Activated CD8-positive, alpha-beta memory T cell treated with anti-CD3 and anti-CD28 coated beads for 36 hours (primary cell): ENCODE measurements around the gene MS4A6A. TPM values are rescaled to one million over a fixed set of nuclear protein-coding genes. Genes with fewer than 3 reads are reported as not detected.
"Not testable (repeated sequence)": the region's sequence is repeated elsewhere in the genome, so short reads cannot be mapped to it uniquely, and the experiment has no call there.

ENCODE experiments used
- CTCF ChIA-PET: fragments of 350-600 bp; sonication (Branson Sonifier 250); formaldehyde crosslinking; loops from one replicate; lab custom pipeline; 2021; ENCODE audit warnings: antibody characterized with exemption; lab: Charles Lee
- POLR2A ChIA-PET: fragments of 350-600 bp; sonication (Branson Sonifier 250); formaldehyde crosslinking; loops from one replicate; lab custom pipeline; 2021; ENCODE audit warnings: antibody characterized with exemption; lab: Charles Lee
- total RNA-seq, 2 experiments: library from RNA; stranded (reverse); gene quantifications; one replicate each; pipeline ENCODE4 v1.2.3, GENCODE V29; 2021

Gene MS4A6A
- total RNA-seq: not detected

DNA sequence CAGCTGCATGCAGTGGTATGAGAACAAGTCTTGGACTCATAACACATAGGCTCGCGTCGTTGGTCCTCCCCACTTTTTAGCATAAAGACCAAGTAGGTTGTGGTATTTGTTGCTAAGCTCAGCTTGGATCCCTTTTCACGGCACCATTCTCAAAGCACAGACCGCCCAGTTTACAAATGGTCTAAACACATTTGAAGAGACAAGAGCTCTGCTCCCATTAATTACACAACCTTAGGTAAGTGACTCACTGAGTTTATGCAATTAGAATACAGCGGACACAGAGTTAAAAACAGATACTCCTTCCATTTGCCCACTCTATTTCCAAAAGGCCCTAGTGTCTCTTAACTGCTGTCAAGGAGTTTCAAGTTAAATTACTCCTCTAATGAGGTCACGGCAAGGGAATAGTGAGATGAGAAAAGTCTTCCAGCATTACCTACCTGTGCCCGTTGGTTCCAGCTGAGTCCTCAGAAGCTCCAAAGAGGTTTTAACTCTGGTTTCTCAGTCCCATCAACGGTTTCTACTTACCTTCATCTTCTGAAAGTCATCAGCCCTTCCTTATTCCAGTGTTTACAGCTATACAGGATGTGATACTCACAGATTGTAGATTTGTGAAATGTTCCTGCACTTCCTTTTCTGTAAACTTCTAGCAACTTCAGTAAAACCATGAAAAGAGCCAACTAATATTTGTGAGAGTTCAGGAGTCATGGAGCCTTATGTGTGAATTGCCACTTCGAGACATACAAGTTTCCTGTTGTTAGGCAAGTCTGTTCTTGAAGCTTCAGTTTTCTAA, at the start of gene MS4A6A:
Gene MS4A6A, minus strand, starts transcription at position 543 of the 790 bp plus-strand sequence. CDS start 1,356 bp downstream, outside the sequence.
- POLR2A ChIA-PET: no interaction called here
- CTCF ChIA-PET: interaction anchor here (0.6 kb wide), 1 partner anchor 413 kb away, joined by 3 read pairs; no protein-coding TSS in a partner anchor

DNA sequence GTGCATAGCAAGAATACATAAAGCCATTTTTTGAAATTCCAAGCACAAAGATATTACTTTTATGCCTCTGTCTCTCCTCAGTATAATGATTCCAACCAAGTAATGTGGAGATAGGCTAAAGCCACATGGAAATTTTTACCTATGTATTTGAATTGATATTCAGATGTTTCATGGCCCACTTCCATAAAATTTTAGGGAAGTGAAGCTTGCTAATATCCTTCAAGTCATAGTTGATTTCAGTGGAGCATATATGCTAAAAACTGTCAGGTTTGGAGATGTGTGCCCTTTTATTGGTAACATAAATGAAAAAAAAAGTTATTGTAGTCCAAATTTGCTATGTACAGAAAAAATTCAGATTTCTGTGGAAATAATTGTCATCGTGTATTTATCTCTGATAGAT, 47.8 kb upstream of the MS4A6A start:
- CTCF ChIA-PET: no interaction called here
- POLR2A ChIA-PET: no interaction called here

DNA sequence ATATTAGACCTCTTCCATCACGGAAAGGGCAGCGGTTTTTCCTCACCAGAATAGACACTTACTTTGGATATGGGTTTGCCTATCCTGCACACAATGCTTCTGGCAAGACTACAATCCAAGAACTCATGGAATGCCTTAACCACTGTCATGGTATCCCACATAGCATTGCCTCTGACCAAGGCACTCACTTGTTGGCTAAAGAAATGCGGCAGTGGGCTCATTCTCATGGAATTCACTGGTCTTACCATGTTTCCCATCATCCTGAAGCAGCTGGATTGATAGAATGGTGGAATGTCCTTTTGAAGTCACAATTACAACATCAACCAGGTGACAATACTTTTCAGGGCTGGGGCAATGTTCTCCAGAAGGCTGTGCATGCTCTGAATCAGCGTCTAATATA, 39.3 kb upstream of the MS4A6A start:
- POLR2A ChIA-PET: no interaction called here
- CTCF ChIA-PET: no interaction called here

- CTCF ChIA-PET: no interaction called here
- POLR2A ChIA-PET: no interaction called here
Observed at GRCh38 chr11:60221692-60222091, 38.8 kb upstream of the MS4A6A start.

DNA sequence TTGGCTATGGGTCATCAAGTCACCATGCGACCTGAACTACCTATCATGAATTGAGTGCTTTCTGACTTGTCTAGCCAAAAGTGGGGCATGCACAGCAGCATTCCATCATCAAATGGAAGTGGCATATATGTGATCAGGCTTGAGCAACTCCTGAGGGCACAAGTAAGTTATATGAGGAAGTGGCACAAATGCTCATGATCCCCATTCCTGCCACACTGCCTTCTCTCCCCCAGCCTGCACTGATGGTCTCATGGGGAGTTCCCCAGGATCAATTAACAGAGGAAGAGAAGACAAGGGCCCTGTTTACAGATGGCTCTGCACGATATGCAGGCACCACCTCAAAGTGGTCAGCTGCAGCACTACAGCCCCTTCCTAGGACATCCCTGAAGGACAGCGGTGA, 38.3 kb upstream of the MS4A6A start:
- CTCF ChIA-PET: no interaction called here
- POLR2A ChIA-PET: no interaction called here

GRCh38 chr11:60214386-60214785, 31.5 kb upstream of the MS4A6A start:
- ChIA-PET POLR2A (no interaction called here), CTCF (no interaction called here)

DNA sequence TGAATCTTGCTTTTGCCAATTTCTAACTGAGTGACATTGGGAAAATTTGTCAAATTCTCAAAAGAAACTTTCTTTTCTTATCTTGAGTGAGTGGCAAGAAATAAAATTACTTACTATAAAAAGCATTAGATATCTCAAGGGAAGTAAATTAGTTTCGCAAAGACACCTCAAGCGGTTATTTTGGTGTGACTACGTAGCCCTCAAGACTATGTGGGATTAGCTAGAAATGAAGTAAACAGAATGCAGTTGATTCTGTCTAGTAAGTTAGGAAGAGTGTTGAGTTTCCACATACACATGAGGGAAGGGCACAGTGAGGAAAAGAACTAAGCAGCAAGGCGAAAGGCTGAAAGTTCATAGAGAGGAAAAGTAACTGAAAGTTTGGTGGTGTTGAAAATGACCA, 28.3 kb upstream of the MS4A6A start:
- POLR2A ChIA-PET: no interaction called here
- CTCF ChIA-PET: no interaction called here

GRCh38 chr11:60209977-60210376, 27.1 kb upstream of the MS4A6A start:
- ChIA-PET POLR2A (no interaction called here), CTCF (no interaction called here)

DNA sequence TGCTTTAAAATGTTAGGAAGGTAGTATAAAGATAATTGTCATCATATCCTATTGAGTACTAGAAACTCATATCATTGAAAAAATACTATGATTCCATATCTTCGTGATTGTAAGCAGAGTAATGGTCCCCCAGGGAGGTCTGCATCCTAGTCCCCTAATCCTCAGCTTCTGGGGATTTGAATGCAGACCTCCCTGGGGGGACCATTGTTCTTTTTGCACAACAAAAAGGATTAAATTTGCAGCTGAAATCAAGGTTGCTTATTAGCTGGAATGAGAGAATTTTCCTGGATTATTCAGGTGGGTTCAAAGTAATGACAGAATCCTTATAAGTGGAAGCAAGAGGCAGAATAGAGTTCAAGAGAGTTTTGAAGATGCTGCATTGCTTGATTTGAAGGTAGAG, 26.1 kb upstream of the MS4A6A start:
- ChIA-PET POLR2A (no interaction called here), CTCF (no interaction called here)

- ChIA-PET CTCF (interaction anchor here (0.7 kb wide), 1 partner anchor 43 kb away, joined by 3 read pairs; no protein-coding TSS in a partner anchor), POLR2A (no interaction called here)
Observed at GRCh38 chr11:60208146-60208895, 25.4 kb upstream of the MS4A6A start.

GRCh38 chr11:60206616-60207015, 23.7 kb upstream of the MS4A6A start:
- ChIA-PET CTCF (no interaction called here), POLR2A (no interaction called here)

- ChIA-PET POLR2A (no interaction called here), CTCF (no interaction called here)
Observed at GRCh38 chr11:60204922-60205321, 22.0 kb upstream of the MS4A6A start.

DNA sequence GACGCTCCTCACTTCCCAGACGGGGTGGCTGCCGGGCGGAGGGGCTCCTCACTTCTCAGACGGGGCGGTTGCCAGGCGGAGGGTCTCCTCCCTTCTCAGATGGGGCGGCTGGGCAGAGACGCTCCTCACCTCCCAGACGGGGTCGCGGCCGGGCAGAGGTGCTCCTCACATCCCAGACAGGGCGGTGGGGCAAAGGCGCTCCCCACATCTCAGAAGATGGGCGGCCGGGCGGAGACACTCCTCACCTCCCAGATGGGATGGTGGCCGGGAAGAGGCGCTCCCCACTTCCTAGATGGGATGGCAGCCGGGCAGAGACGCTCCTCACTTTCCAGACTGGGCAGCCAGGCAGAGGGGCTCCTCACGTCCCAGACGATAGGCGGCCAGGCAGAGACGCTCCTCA, 18.5 kb upstream of the MS4A6A start:
- CTCF ChIA-PET, POLR2A ChIA-PET: not testable (repeated sequence)

GRCh38 chr11:60197442-60197841, 14.6 kb upstream of the MS4A6A start:
- POLR2A ChIA-PET: no interaction called here

DNA sequence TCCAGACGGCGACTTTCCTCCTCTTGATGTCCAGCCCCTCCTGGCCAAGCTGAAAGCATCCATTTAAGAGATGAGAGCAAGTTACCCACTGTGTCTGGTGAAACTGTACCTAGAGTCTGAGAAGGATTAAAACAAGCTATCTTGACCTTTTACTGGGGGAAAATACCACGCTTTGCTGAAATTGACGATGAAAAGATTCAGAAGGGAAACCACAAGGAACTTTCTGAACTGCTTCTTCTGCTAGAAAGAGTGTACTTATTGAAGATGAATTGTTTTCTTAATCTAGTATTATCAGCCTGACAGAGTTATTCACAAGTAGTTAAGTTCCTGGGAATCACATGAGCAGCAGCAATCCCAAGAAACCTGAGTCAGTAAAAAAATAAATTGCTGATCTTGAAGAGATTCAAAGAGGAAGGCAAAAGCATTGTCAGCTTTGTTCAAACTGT, 13.1 kb upstream of the MS4A6A start:
- POLR2A ChIA-PET: no interaction called here
- CTCF ChIA-PET: no interaction called here

More at GRCh38 chr11:60197442-60197841, 14.6 kb upstream of the MS4A6A start:
- CTCF ChIA-PET: no interaction called here

- ChIA-PET POLR2A (no interaction called here), CTCF (no interaction called here)
Observed at GRCh38 chr11:60194511-60194910, 11.6 kb upstream of the MS4A6A start.

DNA sequence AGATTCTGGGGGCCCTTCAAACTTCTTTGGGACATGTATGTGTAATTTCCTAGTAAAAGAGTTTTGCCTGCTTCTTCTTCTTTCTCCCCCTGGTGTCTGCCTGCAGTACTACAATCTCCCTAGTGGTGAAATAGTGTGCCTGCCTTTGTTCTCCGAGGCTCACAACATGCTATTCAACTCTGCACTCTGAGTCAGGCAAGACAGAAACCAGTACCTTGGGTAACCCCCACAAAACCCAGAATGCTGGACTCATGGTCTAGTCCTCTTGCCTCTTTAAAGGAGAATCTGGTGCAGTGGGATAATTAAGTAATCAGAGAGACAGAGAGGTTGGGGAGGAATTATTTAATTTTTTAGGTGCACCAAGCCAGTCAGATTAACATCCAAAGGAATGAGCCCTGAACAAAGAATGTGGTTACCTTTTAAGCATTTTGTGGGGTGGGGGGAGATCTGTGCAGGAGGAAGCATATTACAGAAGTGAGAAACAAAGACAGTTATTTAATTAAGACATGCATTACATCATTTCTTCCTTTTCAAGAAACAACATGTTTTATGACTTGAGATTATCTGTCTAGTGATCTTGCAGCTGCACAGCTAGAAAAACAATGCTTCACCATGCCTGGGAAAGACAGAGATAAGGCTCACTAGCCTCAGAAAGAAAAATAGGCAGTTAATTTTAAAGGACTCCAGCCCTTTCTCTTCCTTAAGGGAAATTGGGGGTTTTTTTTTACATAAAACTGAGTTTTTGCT, 11.0 kb upstream of the MS4A6A start:
- POLR2A ChIA-PET: no interaction called here
- CTCF ChIA-PET: no interaction called here

DNA sequence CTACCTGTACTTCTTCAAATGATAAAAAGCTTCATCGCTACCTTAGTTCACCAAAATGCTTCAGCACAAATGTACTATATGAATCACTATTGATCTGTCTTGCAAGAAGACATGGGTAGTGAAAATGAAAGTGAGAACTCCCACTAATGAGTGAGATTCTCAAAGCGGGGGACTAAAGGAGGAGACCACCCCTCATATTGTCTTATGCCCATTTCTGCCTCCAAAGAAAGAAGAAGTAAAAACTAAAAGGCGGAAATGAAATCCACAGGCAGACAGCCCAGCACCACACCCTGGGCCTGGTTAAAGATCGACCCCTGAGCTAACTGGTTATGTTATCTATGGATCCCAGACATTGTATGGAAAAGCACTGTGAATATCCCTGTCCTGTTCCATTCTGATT, 9.7 kb upstream of the MS4A6A start:
- CTCF ChIA-PET: interaction anchor here (0.7 kb wide), 1 partner anchor 1324 kb away, joined by 3 read pairs; no protein-coding TSS in a partner anchor
- POLR2A ChIA-PET: not testable (repeated sequence)

GRCh38 chr11:60188481-60188880, 5.6 kb upstream of the MS4A6A start:
- CTCF ChIA-PET, POLR2A ChIA-PET: not testable (repeated sequence)

DNA sequence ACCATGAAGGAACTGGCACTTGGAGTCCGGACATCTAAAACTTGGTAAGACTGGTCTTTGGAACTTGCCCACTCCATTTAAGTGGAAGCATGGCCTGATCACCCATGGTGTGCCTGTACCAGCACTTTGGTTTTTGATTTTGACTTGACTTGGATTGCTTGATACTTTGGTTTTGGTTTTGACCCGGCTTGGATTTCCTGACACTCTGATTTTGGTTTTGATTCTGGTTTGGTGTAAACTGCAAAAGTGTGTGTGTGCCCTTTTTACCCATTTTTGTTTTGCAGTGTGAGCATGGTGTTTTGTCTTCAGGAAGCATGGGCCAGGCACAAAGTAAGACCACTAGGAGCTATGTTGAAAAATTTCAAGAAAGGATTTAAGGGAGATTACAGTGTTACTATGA, 3.2 kb upstream of the MS4A6A start:
- POLR2A ChIA-PET, CTCF ChIA-PET: not testable (repeated sequence)
